Parathyroid adenoma (tissue), 2 donors: Measurements from ENCODE around the gene MSMP.

Source experiments
- H2AFZ ChIP-seq: fragments of 300-600 bp; sonication (generic); one replicate; pipeline ENCODE4 v1.7.0; 2017; ENCODE audit warnings: antibody characterized with exemption, mild to moderate bottlenecking
- H3K27ac ChIP-seq: fragments of 300-600 bp; sonication (generic); one replicate; pipeline ENCODE4 v1.7.0; 2017
- H3K27me3 ChIP-seq: fragments of 300-600 bp; sonication (generic); one replicate; pipeline ENCODE4 v1.7.0; 2017; ENCODE audit warnings: low read length; ENCODE audit not compliant: control insufficient read depth, insufficient read depth
- H3K36me3 ChIP-seq: fragments of 300-600 bp; sonication (generic); one replicate; pipeline ENCODE4 v1.7.0; 2017; ENCODE audit warnings: low read length; ENCODE audit not compliant: control insufficient read depth, insufficient read depth
- H3K4me1 ChIP-seq: fragments of 300-600 bp; sonication (generic); one replicate; pipeline ENCODE4 v1.7.0; 2017; ENCODE audit warnings: control low read depth
- H3K4me2 ChIP-seq: fragments of 300-600 bp; sonication (generic); one replicate; pipeline ENCODE4 v1.7.0; 2017; ENCODE audit warnings: low read length
- H3K4me3 ChIP-seq: fragments of 300-600 bp; sonication (generic); one replicate; pipeline ENCODE4 v1.7.0; 2017; ENCODE audit warnings: low read depth, low read length
- H3K79me2 ChIP-seq: fragments of 300-600 bp; sonication (generic); one replicate; pipeline ENCODE4 v1.7.0; 2017; ENCODE audit warnings: control low read depth
- H3K9ac ChIP-seq: fragments of 300-600 bp; sonication (generic); one replicate; pipeline ENCODE4 v1.7.0; 2017; ENCODE audit warnings: mild to moderate bottlenecking
- H3K9me3 ChIP-seq: fragments of 300-600 bp; sonication (generic); one replicate; pipeline ENCODE4 v1.7.0; 2017; ENCODE audit warnings: low read length; ENCODE audit not compliant: control insufficient read depth
- CTCF ChIP-seq: fragments of 300-600 bp; sonication (generic); IDR thresholded peaks from one replicate; pipeline ENCODE4 v1.7.0; 2017; ENCODE audit warnings: antibody characterized with exemption, mild to moderate bottlenecking
- donor health status: primary hyperparathyroidism.

The MSMP gene

GRCh38 chr9:35718721-35719511 is 35.2 kb downstream of the MSMP start:
- Histone ChIP-seq H3K27me3 (no peaks in the 10 kb centered on the region), H3K4me3 (no peak overlapping the region), H3K79me2 (no peaks in the 10 kb centered on the region), H3K9me3 (no peaks in the 10 kb centered on the region), H2AFZ (no peak overlapping the region), H3K4me1 (no peaks in the 10 kb centered on the region), H3K4me2 (no peak overlapping the region), H3K27ac (no peak overlapping the region), H3K36me3 (no peaks in the 10 kb centered on the region), H3K9ac (no peak overlapping the region)
- TF ChIP-seq CTCF = no peak

- TF ChIP-seq CTCF = no peak
- H3K27ac ChIP-seq = no peak overlapping the region
- no peaks in the 10 kb centered on the region for H3K36me3 ChIP-seq
- H3K4me1 ChIP-seq = peaks cover 2% of the 10 kb centered on the region
- no peaks in the 10 kb centered on the region for H3K27me3 ChIP-seq
- H3K79me2 ChIP-seq = no peaks in the 10 kb centered on the region
- no peak overlapping the region for H3K4me2 ChIP-seq
- no peak overlapping the region for H3K4me3 ChIP-seq
- H2AFZ ChIP-seq = no peak overlapping the region
- H3K9me3 ChIP-seq = no peaks in the 10 kb centered on the region
- no peak overlapping the region for H3K9ac ChIP-seq
Observed at GRCh38 chr9:35717132-35717870, 36.8 kb downstream of the MSMP start.

DNA sequence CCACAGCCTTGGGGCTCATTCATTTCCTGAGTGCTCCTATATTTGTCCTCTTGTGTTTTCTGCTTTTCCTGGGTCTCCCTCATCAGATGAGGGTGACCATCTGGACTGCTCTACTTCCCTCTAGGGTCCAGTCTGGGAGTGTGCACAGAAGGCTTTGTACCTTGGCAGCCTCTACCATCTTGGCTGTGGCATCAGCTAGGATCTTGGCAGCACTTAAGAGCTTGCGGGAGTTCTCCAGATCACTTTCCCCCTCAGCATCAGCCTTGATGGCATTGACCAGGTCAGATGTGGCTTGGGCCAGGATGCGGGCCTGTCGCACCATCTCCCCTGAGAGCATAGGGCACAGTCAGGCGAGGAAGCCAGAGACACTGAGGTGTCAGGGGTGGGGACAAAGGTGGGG is 37.8 kb downstream of the MSMP start:
- H3K27me3 ChIP-seq = no peaks in the 10 kb centered on the region
- no peak overlapping the region for H3K4me3 ChIP-seq
- no peak for TF ChIP-seq CTCF
- H3K27ac ChIP-seq = no peak overlapping the region
- no peak overlapping the region for H3K4me2 ChIP-seq
- H3K9ac ChIP-seq = no peak overlapping the region
- H3K4me1 ChIP-seq = peaks cover 5% of the 10 kb centered on the region
- H3K79me2 ChIP-seq = no peaks in the 10 kb centered on the region
- H3K9me3 ChIP-seq = no peaks in the 10 kb centered on the region
- H2AFZ ChIP-seq = no peak overlapping the region
- no peaks in the 10 kb centered on the region for H3K36me3 ChIP-seq

- Histone ChIP-seq H3K27ac (no peak overlapping the region), H3K4me3 (no peak overlapping the region), H3K36me3 (no peaks in the 10 kb centered on the region), H3K9ac (no peak overlapping the region), H2AFZ (no peak overlapping the region), H3K4me1 (peaks cover 5% of the 10 kb centered on the region), H3K27me3 (no peaks in the 10 kb centered on the region), H3K79me2 (no peaks in the 10 kb centered on the region), H3K4me2 (no peak overlapping the region), H3K9me3 (no peaks in the 10 kb centered on the region)
- no peak for TF ChIP-seq CTCF
Observed at GRCh38 chr9:35714579-35715252, 39.4 kb downstream of the MSMP start.
